ENCODE data around the gene SCAF1. TPM values are rescaled to one million over a fixed set of nuclear protein-coding genes. Genes with fewer than 3 reads are reported as not detected.

Gene SCAF1
- total RNA-seq, 4 donors from 2014 or later: 19.2 to 50.9 (median 30.9) TPM

- intact Hi-C loops (cut with DNase I): no loop called here
- no peak for TF ChIP-seq EP300 (IDR thresholded peaks at IDR 0.05)
- no peak for TF ChIP-seq CTCF (IDR thresholded peaks at IDR 0.05)
- no peak for TF ChIP-seq POLR2AphosphoS5 (IDR thresholded peaks at IDR 0.05)
- TF ChIP-seq POLR2A (IDR thresholded peaks at IDR 0.05; ENCODE audit: low read depth): no peak
- H3K4me3 ChIP-seq: no peak overlapping the region
- H3K27ac ChIP-seq (replicated peaks in 1 of 4): no peak overlapping the region
- no peaks in the 10 kb centered on the region for H3K9me3 ChIP-seq
- no peak for DNase-seq (ENCODE audit: extremely low spot score)
- peaks cover 0 to 18% (median 2%) of the 10 kb centered on the region in 4 donors for H3K4me1 ChIP-seq
- WGBS: 100% methylated on average over 2 of the region's 2 CpGs
- H3K36me3 ChIP-seq: peaks cover 48 to 99% (median 90%) of the 10 kb centered on the region in 4 donors
- no peaks in the 10 kb centered on the region for H3K27me3 ChIP-seq
Measured at GRCh38 chr19:49602806-49603205, 39.2 kb upstream of the SCAF1 start.

- DNase-seq (ENCODE audit: extremely low spot score): no peak
- H3K4me3 ChIP-seq: no peak overlapping the region
- intact Hi-C loops (cut with DNase I): no loop called here
- H3K36me3 ChIP-seq: peaks cover 50 to 99% (median 89%) of the 10 kb centered on the region in 4 donors
- H3K9me3 ChIP-seq: no peaks in the 10 kb centered on the region
- WGBS: 72% methylated on average over 6 of the region's 7 CpGs
- TF ChIP-seq EP300 (IDR thresholded peaks at IDR 0.05) (no peak), POLR2A (IDR thresholded peaks at IDR 0.05; ENCODE audit: low read depth) (no peak), CTCF (IDR thresholded peaks at IDR 0.05) (no peak), POLR2AphosphoS5 (IDR thresholded peaks at IDR 0.05) (no peak)
- H3K27ac ChIP-seq (replicated peaks in 1 of 4): peak overlapping the region in 1 of 4 donors; percentile 26
- peaks cover 0 to 18% (median 2%) of the 10 kb centered on the region in 4 donors for H3K4me1 ChIP-seq
- no peaks in the 10 kb centered on the region for H3K27me3 ChIP-seq
Measured at GRCh38 chr19:49605605-49606004, 36.4 kb upstream of the SCAF1 start.

- DNase-seq (ENCODE audit: extremely low spot score): no peak
- H3K27ac ChIP-seq (replicated peaks in 1 of 4): no peak overlapping the region
- H3K4me3 ChIP-seq: no peak overlapping the region
- H3K36me3 ChIP-seq: peaks cover 27 to 79% (median 65%) of the 10 kb centered on the region in 4 donors
- no peak for TF ChIP-seq EP300 (IDR thresholded peaks at IDR 0.05)
- TF ChIP-seq CTCF (IDR thresholded peaks at IDR 0.05): no peak
- no peak for TF ChIP-seq POLR2A (IDR thresholded peaks at IDR 0.05; ENCODE audit: low read depth)
- no peak for TF ChIP-seq POLR2AphosphoS5 (IDR thresholded peaks at IDR 0.05)
- 95% methylated on average over 12 of the region's 12 CpGs for WGBS
- H3K27me3 ChIP-seq: no peaks in the 10 kb centered on the region
- peaks cover 2 to 37% (median 23%) of the 10 kb centered on the region in 4 donors for H3K4me1 ChIP-seq
- H3K9me3 ChIP-seq: no peaks in the 10 kb centered on the region
- intact Hi-C loops (cut with DNase I): no loop called here
Measured at GRCh38 chr19:49609499-49610092, 32.4 kb upstream of the SCAF1 start.

GRCh38 chr19:49613374-49613773 lies 28.6 kb upstream of the SCAF1 start:
- Histone ChIP-seq H3K27me3 (no peaks in the 10 kb centered on the region), H3K4me1 (peaks cover 2 to 26% (median 21%) of the 10 kb centered on the region in 4 donors), H3K27ac (replicated peaks in 1 of 4) (no peak overlapping the region), H3K9me3 (no peaks in the 10 kb centered on the region), H3K36me3 (peaks cover 39 to 80% (median 74%) of the 10 kb centered on the region in 4 donors), H3K4me3 (no peak overlapping the region)
- intact Hi-C loops (cut with DNase I): no loop called here
- DNase-seq (ENCODE audit: extremely low spot score): no peak
- WGBS: 79% methylated on average over 4 of the region's 4 CpGs
- TF ChIP-seq CTCF (IDR thresholded peaks at IDR 0.05): no peak

Measured in esophagus muscularis mucosa (tissue), 4 donors.